ENCODE results near the gene NDUFAF3. TPM values are rescaled to one million over a fixed set of nuclear protein-coding genes. Genes with fewer than 3 reads are reported as not detected.

The NDUFAF3 gene
- total RNA-seq, 1 donor from 2014 or later = 200 TPM

GRCh38 chr3:49009396-49009795 is 12.5 kb upstream of the NDUFAF3 start:
- no peak for TF ChIP-seq CTCF (IDR thresholded peaks at IDR 0.05)
- DNase-seq (ENCODE audit: low spot score in 2 of 2) = no peak
- no peaks in the 10 kb centered on the region for H3K9me3 ChIP-seq
- intact Hi-C loops (cut with DNase I) = loop anchor here (5.0 kb wide), 2 partner anchors 92 to 403 kb away; partner anchors contain the start of genes ARIH2, RHOA and TCTA
- no peaks in the 10 kb centered on the region for H3K27me3 ChIP-seq
- H3K27ac ChIP-seq = no peak overlapping the region
- peaks cover 2 to 13% of the 10 kb centered on the region in 2 donors for H3K4me1 ChIP-seq
- peaks cover 24 to 32% of the 10 kb centered on the region in 2 donors for H3K36me3 ChIP-seq
- no peak overlapping the region for H3K4me3 ChIP-seq

- DNase-seq (ENCODE audit: low spot score in 2 of 2) = no peak
- no peak overlapping the region for H3K27ac ChIP-seq
- no peak for TF ChIP-seq CTCF (IDR thresholded peaks at IDR 0.05)
- H3K4me3 ChIP-seq = no peak overlapping the region
- no peaks in the 10 kb centered on the region for H3K9me3 ChIP-seq
- H3K4me1 ChIP-seq = peaks cover 2 to 11% of the 10 kb centered on the region in 2 donors
- peaks cover 43 to 51% of the 10 kb centered on the region in 2 donors for H3K36me3 ChIP-seq
- intact Hi-C loops (cut with DNase I) = no loop called here
- H3K27me3 ChIP-seq = no peaks in the 10 kb centered on the region
These were observed 9.4 kb upstream of the NDUFAF3 start for GRCh38 chr3:49012441-49013017.

GRCh38 chr3:49013113-49013737 is 8.7 kb upstream of the NDUFAF3 start:
- no peaks in the 10 kb centered on the region for H3K9me3 ChIP-seq
- intact Hi-C loops (cut with DNase I) = no loop called here
- no peak for TF ChIP-seq CTCF (IDR thresholded peaks at IDR 0.05)
- H3K36me3 ChIP-seq = peaks cover 43 to 51% of the 10 kb centered on the region in 2 donors
- H3K4me3 ChIP-seq = no peak overlapping the region
- DNase-seq (ENCODE audit: low spot score in 2 of 2) = no peak
- H3K4me1 ChIP-seq = peaks cover 4 to 10% of the 10 kb centered on the region in 2 donors
- H3K27me3 ChIP-seq = no peaks in the 10 kb centered on the region
- H3K27ac ChIP-seq = no peak overlapping the region

- TF ChIP-seq CTCF (IDR thresholded peaks at IDR 0.05) = peak in 2 of 3 experiments; percentile 17 to 33
- peaks cover 4 to 9% of the 10 kb centered on the region in 2 donors for H3K4me1 ChIP-seq
- no peak for DNase-seq (ENCODE audit: low spot score in 2 of 2)
- no peak overlapping the region for H3K27ac ChIP-seq
- no peaks in the 10 kb centered on the region for H3K9me3 ChIP-seq
- H3K27me3 ChIP-seq = no peaks in the 10 kb centered on the region
- intact Hi-C loops (cut with DNase I) = no loop called here
- peaks cover 43 to 51% of the 10 kb centered on the region in 2 donors for H3K36me3 ChIP-seq
- no peak overlapping the region for H3K4me3 ChIP-seq
These were observed 7.9 kb upstream of the NDUFAF3 start for GRCh38 chr3:49013738-49014660.

GRCh38 chr3:49015072-49015471 is 6.8 kb upstream of the NDUFAF3 start:
- H3K4me1 ChIP-seq = peaks cover 6 to 16% of the 10 kb centered on the region in 2 donors
- intact Hi-C loops (cut with DNase I) = no loop called here
- no peaks in the 10 kb centered on the region for H3K27me3 ChIP-seq

More at GRCh38 chr3:49015072-49015471, 6.8 kb upstream of the NDUFAF3 start:
- H3K9me3 ChIP-seq = no peaks in the 10 kb centered on the region
- H3K36me3 ChIP-seq = peaks cover 43 to 51% of the 10 kb centered on the region in 2 donors
- TF ChIP-seq CTCF (IDR thresholded peaks at IDR 0.05) = no peak
- H3K27ac ChIP-seq = no peak overlapping the region
- no peak for DNase-seq (ENCODE audit: low spot score in 2 of 2)
- no peak overlapping the region for H3K4me3 ChIP-seq

Measured in ascending aorta (tissue), 2 donors.